K562 (cell line): ENCODE measurements around the gene HSD3B7. TPM values are rescaled to one million over a fixed set of nuclear protein-coding genes. Genes with fewer than 3 reads are reported as not detected.

Experiments used
- CBFA2T3 ChIP-seq: fragments of 450-650 bp; IDR thresholded peaks from 2 replicates; pipeline ENCODE4 v1.6.1; 2017
- CBX1 ChIP-seq: sonication (generic); IDR thresholded peaks from 2 replicates; pipeline ENCODE4 v1.6.1; 2016; ENCODE audit warnings: antibody characterized with exemption, low read depth, mild to moderate bottlenecking
- CHCHD3 ChIP-seq: fragments of 250-450 bp; sonication (Bioruptor Pico); IDR thresholded peaks from 2 replicates; pipeline ENCODE4 v2.1.2; 2022; ENCODE audit warnings: mild to moderate bottlenecking
- FOXJ2 ChIP-seq: fragments of 200-800 bp; sonication (Bioruptor generic); IDR thresholded peaks from 2 replicates; pipeline ENCODE4 v1.6.1; 2016; ENCODE audit warnings: missing genetic modification characterization, missing compliant biosample characterization
- MECOM ChIP-seq: fragments of 250-450 bp; sonication (Bioruptor Pico); IDR thresholded peaks from 2 replicates; pipeline ENCODE4 v1.8.0; 2022; ENCODE audit warnings: inconsistent platforms
- NFIC ChIP-seq: fragments of 450-650 bp; IDR thresholded peaks from 2 replicates; pipeline ENCODE4 v1.6.1; 2017; ENCODE audit warnings: mild to moderate bottlenecking, inconsistent platforms
- NFRKB ChIP-seq: fragments of 450-650 bp; IDR thresholded peaks from 2 replicates; pipeline ENCODE4 v1.6.1; 2016; ENCODE audit warnings: low read depth
- REST ChIP-seq, 2 experiments: fragments of 450-650 bp; formaldehyde crosslinking in 1 of 2; IDR thresholded peaks; 2 replicates each; pipeline versions ENCODE4 v1.4.0 to v1.6.1; 2014 to 2020; ENCODE audit warnings: mild to moderate bottlenecking in 2 of 2, borderline replicate concordance in 1 of 2, low read depth in 1 of 2
- ZBTB40 ChIP-seq, 2 experiments: fragments of 450-650 bp in 1 of 2; sonication (generic) in 1 of 2; formaldehyde crosslinking in 1 of 2; IDR thresholded peaks; 2 replicates each; pipeline versions ENCODE4 v1.7.1 to v1.9.0; 2016 to 2022; ENCODE audit warnings: inconsistent platforms in 1 of 2, mild to moderate bottlenecking in 1 of 2, missing genetic modification reagents in 1 of 2
- polyA plus RNA-seq, 8 experiments: library from polyadenylated mRNA; depleted of rRNA in 4 of 8; stranded (reverse) in 5 of 8; unstranded in 3 of 8; fragments of >200 nt; fragmentation: Nextera tagmentation in 2 of 8; fragmentation: Illumina TruSeq in 1 of 8; extraction: Ambion mirVana in 2 of 8; extraction: Trizol in 1 of 8; gene quantifications; 2 replicates each; pipeline versions ENCODE4 v1.2.1 to v1.2.3, GENCODE V29; 2011 to 2014; ENCODE audit warnings: inconsistent platforms in 1 of 8, missing spikeins in 1 of 8
- total RNA-seq, 7 experiments: library from RNA; depleted of rRNA in 6 of 7; stranded (reverse); fragments of >200 nt in 6 of 7; fragmentation: Illumina TruSeq in 2 of 7; extraction: Trizol in 2 of 7; gene quantifications; 2 replicates each; pipeline versions ENCODE4 v1.2.1 to v1.2.3, GENCODE V29; 2011 to 2021; ENCODE audit warnings: low replicate concordance in 1 of 7

HSD3B7 gene
- total and polyA plus RNA-seq, 9 of the 15 experiments (the other 6 are each of a cell fraction or from before 2014, with no cell fraction given): 5.4 to 49.1 (median 23.0) TPM

- TF ChIP-seq ZBTB40 (IDR thresholded peaks at IDR 0.05): peak; percentile 99
- TF ChIP-seq ZBTB40 (CRISPR knock-in tag; IDR thresholded peaks at IDR 0.05): no peak
- TF ChIP-seq CBX1: peak; percentile 64
- TF ChIP-seq CBFA2T3: peak; percentile 28
- TF ChIP-seq NFIC: no peak; the same call in 1 of the 2 replicates
- TF ChIP-seq NFRKB: peak; percentile 49; the same call in 1 of the 2 replicates
- TF ChIP-seq CHCHD3 (CRISPR knock-in tag): no peak
- 0 out of 2 replicates have a peak, but pooled peaks have one; percentile 51 for TF ChIP-seq FOXJ2 (tag)
- TF ChIP-seq REST (IDR thresholded peaks at IDR 0.05; ENCODE audit: borderline replicate concordance): peak; percentile 94
- peak; percentile 48; the same call in 1 of the 2 replicates for TF ChIP-seq REST (CRISPR knock-in tag; IDR thresholded peaks at IDR 0.05; ENCODE audit: low read depth)
- peak; percentile 60 for TF ChIP-seq MECOM (CRISPR knock-in tag)
These were observed 48.0 kb downstream of the HSD3B7 start, which contains the start of gene STX4 (continued) for GRCh38 chr16:31032736-31033708.
